WTC11 (cell line): ENCODE data around the gene PLEKHM3. TPM values are rescaled to one million over a fixed set of nuclear protein-coding genes. Genes with fewer than 3 reads are reported as not detected.

Source experiments
- ATAC-seq: fragments of 200-7000 bp; cut with Tn5 transposase; 2 replicates; pipeline ENCODE4 v1.10.0; 2021; ENCODE audit warnings: mild to moderate bottlenecking, moderate library complexity
- CTCF ChIA-PET: fragments of 300-600 bp; sonication (Branson Sonifier 250); formaldehyde crosslinking; loops from one replicate; lab custom pipeline; 2021; ENCODE audit warnings: antibody characterized with exemption; lab: Charles Lee
- POLR2A ChIA-PET: fragments of 350-600 bp; sonication (Branson Sonifier 250); formaldehyde crosslinking; loops from one replicate; lab custom pipeline; 2021; ENCODE audit warnings: antibody characterized with exemption; lab: Charles Lee
- DNase-seq: peaks from one replicate; pipeline ENCODE4 v3.0.0; 2021; ENCODE audit warnings: low spot score
- H3K27ac Mint-ChIP-seq: 2 replicates; pipeline ENCODE4 v1.8.0; 2021; ENCODE audit warnings: mixed read lengths
- H3K27me3 Mint-ChIP-seq: 2 replicates; pipeline ENCODE4 v1.8.0; 2021; ENCODE audit warnings: low read depth, mild to moderate bottlenecking, moderate library complexity, mixed read lengths
- H3K36me3 Mint-ChIP-seq: 2 replicates; pipeline ENCODE4 v1.8.0; 2021; ENCODE audit warnings: mixed read lengths
- H3K4me1 Mint-ChIP-seq: 2 replicates; pipeline ENCODE4 v1.8.0; 2022; ENCODE audit warnings: mixed read lengths
- H3K4me3 Mint-ChIP-seq: 2 replicates; pipeline ENCODE4 v1.8.0; 2021; ENCODE audit warnings: mild to moderate bottlenecking, moderate library complexity, mixed read lengths
- H3K9me3 Mint-ChIP-seq: 2 replicates; pipeline ENCODE4 v1.8.0; 2021; ENCODE audit warnings: mixed read lengths
- ELF4 ChIP-seq: sonication (generic); formaldehyde crosslinking; IDR thresholded peaks from 2 replicates; pipeline ENCODE4 v1.8.1; 2022; ENCODE audit warnings: low read depth, mild to moderate bottlenecking, moderate library complexity, missing genetic modification reagents
- ESRRA ChIP-seq: sonication (generic); formaldehyde crosslinking; IDR thresholded peaks from 2 replicates; pipeline ENCODE4 v1.8.1; 2022; ENCODE audit warnings: mild to moderate bottlenecking, missing genetic modification reagents, borderline replicate concordance
- ETV6 ChIP-seq: sonication (generic); formaldehyde crosslinking; IDR thresholded peaks from 2 replicates; pipeline ENCODE4 v1.8.1; 2022; ENCODE audit warnings: mild to moderate bottlenecking, missing genetic modification reagents
- GTF2I ChIP-seq: fragments of 250-450 bp; sonication (Bioruptor Pico); conservative IDR thresholded peaks from 2 replicates; pipeline ENCODE4 v1.4.0; 2021; ENCODE audit warnings: mild to moderate bottlenecking
- RELA ChIP-seq: sonication (generic); formaldehyde crosslinking; IDR thresholded peaks from 2 replicates; pipeline ENCODE4 v1.8.1; 2022; ENCODE audit warnings: missing genetic modification reagents, mild to moderate bottlenecking, borderline replicate concordance
- SMAD3 ChIP-seq: sonication (generic); formaldehyde crosslinking; IDR thresholded peaks from 2 replicates; pipeline ENCODE4 v1.8.0; 2022; ENCODE audit warnings: missing genetic modification reagents, mild to moderate bottlenecking, borderline replicate concordance
- SP1 ChIP-seq: sonication (generic); formaldehyde crosslinking; conservative IDR thresholded peaks from 2 replicates; pipeline ENCODE4 v1.8.1; 2022; ENCODE audit warnings: missing genetic modification reagents
- TEAD1 ChIP-seq: sonication (generic); formaldehyde crosslinking; IDR thresholded peaks from 2 replicates; pipeline ENCODE4 v1.8.0; 2022; ENCODE audit warnings: mild to moderate bottlenecking, missing genetic modification reagents
- ZBTB21 ChIP-seq: sonication (generic); formaldehyde crosslinking; IDR thresholded peaks from 2 replicates; pipeline ENCODE4 v1.8.1; 2023; ENCODE audit warnings: mild to moderate bottlenecking, missing genetic modification reagents, borderline replicate concordance
- ZNF219 ChIP-seq: sonication (generic); formaldehyde crosslinking; IDR thresholded peaks from 2 replicates; pipeline ENCODE4 v1.8.0; 2023; ENCODE audit warnings: missing genetic modification reagents, mild to moderate bottlenecking, borderline replicate concordance
- total RNA-seq: library from RNA; stranded (reverse); gene quantifications from 3 replicates; pipeline ENCODE4 v1.2.3, GENCODE V29; 2021
- TF ChIP-seq, protein P1 (sequence below): fragments of 200-600 bp; IDR thresholded peaks from 2 replicates; pipeline ENCODE4 v1.8.0; 2022; ENCODE audit warnings: antibody characterized with exemption
- TF ChIP-seq, protein P2 (sequence below): fragments of 250-450 bp; sonication (Bioruptor Pico); IDR thresholded peaks from 2 replicates; pipeline ENCODE4 v2.1.2; 2022; ENCODE audit warnings: mild to moderate bottlenecking, moderate library complexity
- TF ChIP-seq, protein P3 (sequence below): fragments of 250-450 bp; sonication (Bioruptor Pico); IDR thresholded peaks from 2 replicates; pipeline ENCODE4 v1.9.0; 2021; ENCODE audit warnings: mild to moderate bottlenecking

PLEKHM3 gene
- total RNA-seq, 1 experiment from 2014 or later, result 5.8 TPM

DNA sequence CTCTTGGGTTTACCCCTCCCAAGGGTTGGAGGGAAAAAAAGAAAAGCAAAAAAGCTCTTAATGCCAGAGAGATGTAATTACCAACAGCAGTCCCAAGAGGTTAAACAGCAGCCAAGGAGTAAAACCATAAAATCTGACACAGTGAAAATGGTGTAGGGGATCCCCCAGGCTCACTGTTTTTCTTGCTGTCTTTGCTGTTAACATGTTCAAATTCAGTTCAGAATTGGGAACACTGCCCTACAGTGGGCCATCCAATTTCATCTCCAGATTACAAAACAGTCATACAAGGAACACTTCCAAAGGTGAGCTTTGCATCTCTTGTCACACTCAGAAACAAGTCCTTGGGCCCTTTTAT lies 54.5 kb downstream of the PLEKHM3 start:
- TF ChIP-seq SMAD3 (CRISPR knock-in tag), result no peak
- no peak for TF ChIP-seq ETV6 (CRISPR knock-in tag)
- no peak for TF ChIP-seq ESRRA
- no peak for TF ChIP-seq ELF4 (CRISPR knock-in tag)
- TF ChIP-seq, protein P1, sequence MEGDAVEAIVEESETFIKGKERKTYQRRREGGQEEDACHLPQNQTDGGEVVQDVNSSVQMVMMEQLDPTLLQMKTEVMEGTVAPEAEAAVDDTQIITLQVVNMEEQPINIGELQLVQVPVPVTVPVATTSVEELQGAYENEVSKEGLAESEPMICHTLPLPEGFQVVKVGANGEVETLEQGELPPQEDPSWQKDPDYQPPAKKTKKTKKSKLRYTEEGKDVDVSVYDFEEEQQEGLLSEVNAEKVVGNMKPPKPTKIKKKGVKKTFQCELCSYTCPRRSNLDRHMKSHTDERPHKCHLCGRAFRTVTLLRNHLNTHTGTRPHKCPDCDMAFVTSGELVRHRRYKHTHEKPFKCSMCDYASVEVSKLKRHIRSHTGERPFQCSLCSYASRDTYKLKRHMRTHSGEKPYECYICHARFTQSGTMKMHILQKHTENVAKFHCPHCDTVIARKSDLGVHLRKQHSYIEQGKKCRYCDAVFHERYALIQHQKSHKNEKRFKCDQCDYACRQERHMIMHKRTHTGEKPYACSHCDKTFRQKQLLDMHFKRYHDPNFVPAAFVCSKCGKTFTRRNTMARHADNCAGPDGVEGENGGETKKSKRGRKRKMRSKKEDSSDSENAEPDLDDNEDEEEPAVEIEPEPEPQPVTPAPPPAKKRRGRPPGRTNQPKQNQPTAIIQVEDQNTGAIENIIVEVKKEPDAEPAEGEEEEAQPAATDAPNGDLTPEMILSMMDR, result no peak
- TF ChIP-seq, all 79 proteins: peak for 0
- Mint-ChIP-seq H3K9me3 (no peaks in the 10 kb centered on the region), H3K4me3 (peak overlapping the region; percentile 26; the same call in 1 of the 2 replicates), H3K27me3 (no peaks in the 10 kb centered on the region), H3K4me1 (peaks cover 62% of the 10 kb centered on the region), H3K36me3 (no peaks in the 10 kb centered on the region), H3K27ac (peak overlapping the region; percentile 68)
- ATAC-seq (no peak), DNase-seq (no peak)
- CTCF ChIA-PET, result interaction anchor here (0.7 to 4.6 kb wide), 9 partner anchors 60 to 225 kb away, joined by 3 to 34 read pairs (median 6); no protein-coding TSS in a partner anchor
- POLR2A ChIA-PET, result no interaction called here

DNA sequence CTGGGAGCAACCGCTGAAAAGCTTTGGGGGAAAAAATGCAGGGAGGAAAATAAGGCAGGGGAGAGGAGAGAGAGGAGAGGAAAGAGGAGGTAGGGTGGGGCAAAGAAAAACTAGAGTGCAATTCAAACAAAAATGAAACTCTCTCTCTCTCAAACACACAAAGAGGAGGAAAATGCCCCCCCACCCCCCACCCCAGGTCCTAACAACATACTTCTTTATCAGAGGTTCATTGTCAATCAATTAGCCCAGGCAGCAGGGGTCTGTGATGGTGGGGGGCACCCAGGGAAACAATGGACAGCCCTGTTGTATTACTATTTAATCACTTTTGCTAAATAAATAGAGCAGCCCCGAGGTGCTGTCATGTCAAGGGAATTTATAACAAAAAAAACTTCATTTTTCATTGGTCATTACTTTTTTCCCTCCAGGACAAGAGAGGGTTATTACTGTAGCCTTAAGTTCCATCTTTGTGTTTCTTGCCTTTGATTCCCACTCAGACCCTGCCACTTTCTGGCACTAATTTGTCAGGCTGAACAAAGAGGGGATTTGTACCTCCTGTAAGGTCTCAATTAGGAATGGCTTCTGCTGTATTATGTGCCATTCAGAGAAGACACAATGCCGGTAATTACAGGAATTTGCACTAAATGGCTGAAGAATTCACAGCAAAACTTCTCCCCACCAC lies 55.0 kb downstream of the PLEKHM3 start:
- Mint-ChIP-seq H3K4me1 (peaks cover 62% of the 10 kb centered on the region), H3K36me3 (no peaks in the 10 kb centered on the region), H3K27me3 (no peaks in the 10 kb centered on the region), H3K27ac (peak overlapping the region; percentile 68), H3K9me3 (no peaks in the 10 kb centered on the region), H3K4me3 (peak overlapping the region; percentile 27)
- POLR2A ChIA-PET, result interaction anchor here (0.7 to 1.2 kb wide), 2 partner anchors 200 to 204 kb away, joined by 3 to 5 read pairs; partner anchors contain the start of gene FZD5
- CTCF ChIA-PET, result interaction anchor here (0.7 to 4.6 kb wide), 8 partner anchors 70 to 345 kb away, joined by 3 to 34 read pairs (median 4); no protein-coding TSS in a partner anchor
- TF ChIP-seq GTF2I (no peak), SP1 (CRISPR knock-in tag) (no peak), ZNF219 (no peak), TEAD1 (CRISPR knock-in tag) (peak; percentile 63; the same call in 1 of the 2 replicates), RELA (CRISPR knock-in tag) (no peak)
- TF ChIP-seq, protein P2, sequence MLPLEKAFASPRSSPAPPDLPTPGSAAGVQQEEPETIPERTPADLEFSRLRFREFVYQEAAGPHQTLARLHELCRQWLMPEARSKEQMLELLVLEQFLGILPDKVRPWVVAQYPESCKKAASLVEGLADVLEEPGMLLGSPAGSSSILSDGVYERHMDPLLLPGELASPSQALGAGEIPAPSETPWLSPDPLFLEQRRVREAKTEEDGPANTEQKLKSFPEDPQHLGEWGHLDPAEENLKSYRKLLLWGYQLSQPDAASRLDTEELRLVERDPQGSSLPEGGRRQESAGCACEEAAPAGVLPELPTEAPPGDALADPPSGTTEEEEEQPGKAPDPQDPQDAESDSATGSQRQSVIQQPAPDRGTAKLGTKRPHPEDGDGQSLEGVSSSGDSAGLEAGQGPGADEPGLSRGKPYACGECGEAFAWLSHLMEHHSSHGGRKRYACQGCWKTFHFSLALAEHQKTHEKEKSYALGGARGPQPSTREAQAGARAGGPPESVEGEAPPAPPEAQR (CRISPR knock-in tag), result no peak
- TF ChIP-seq, protein P3, sequence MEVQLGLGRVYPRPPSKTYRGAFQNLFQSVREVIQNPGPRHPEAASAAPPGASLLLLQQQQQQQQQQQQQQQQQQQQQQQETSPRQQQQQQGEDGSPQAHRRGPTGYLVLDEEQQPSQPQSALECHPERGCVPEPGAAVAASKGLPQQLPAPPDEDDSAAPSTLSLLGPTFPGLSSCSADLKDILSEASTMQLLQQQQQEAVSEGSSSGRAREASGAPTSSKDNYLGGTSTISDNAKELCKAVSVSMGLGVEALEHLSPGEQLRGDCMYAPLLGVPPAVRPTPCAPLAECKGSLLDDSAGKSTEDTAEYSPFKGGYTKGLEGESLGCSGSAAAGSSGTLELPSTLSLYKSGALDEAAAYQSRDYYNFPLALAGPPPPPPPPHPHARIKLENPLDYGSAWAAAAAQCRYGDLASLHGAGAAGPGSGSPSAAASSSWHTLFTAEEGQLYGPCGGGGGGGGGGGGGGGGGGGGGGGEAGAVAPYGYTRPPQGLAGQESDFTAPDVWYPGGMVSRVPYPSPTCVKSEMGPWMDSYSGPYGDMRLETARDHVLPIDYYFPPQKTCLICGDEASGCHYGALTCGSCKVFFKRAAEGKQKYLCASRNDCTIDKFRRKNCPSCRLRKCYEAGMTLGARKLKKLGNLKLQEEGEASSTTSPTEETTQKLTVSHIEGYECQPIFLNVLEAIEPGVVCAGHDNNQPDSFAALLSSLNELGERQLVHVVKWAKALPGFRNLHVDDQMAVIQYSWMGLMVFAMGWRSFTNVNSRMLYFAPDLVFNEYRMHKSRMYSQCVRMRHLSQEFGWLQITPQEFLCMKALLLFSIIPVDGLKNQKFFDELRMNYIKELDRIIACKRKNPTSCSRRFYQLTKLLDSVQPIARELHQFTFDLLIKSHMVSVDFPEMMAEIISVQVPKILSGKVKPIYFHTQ (CRISPR knock-in tag), result no peak
- no peak for DNase-seq
- peak; percentile 74 for ATAC-seq

DNA sequence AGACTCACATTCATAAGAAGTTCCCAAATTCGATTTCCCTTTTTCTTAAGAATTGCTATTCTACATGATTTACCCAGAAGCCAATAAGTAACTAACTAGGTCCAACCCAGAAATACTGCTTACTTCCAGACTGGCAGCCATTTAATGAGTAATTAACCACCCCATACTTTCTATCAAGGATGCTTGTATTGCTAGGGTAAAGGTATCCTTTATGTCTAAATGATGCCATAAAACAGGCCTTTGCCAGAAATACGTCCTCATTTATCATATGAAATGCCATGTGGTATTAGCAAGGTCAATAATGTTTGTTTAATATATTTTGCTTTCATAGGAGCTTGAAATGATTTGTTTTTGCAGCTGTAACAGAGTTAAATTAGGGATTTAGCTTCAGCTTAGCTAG lies 56.1 kb downstream of the PLEKHM3 start:
- Mint-ChIP-seq H3K4me1 (peaks cover 66% of the 10 kb centered on the region), H3K9me3 (no peaks in the 10 kb centered on the region), H3K36me3 (no peaks in the 10 kb centered on the region), H3K4me3 (no peak overlapping the region), H3K27ac (peak overlapping the region; percentile 68; the same call in 1 of the 2 replicates), H3K27me3 (no peaks in the 10 kb centered on the region)
- TF ChIP-seq ZBTB21 (CRISPR knock-in tag), result no peak
- no peak for DNase-seq
- no peak for ATAC-seq
- CTCF ChIA-PET, result interaction anchor here (3.1 to 4.6 kb wide), 3 partner anchors 71 to 203 kb away, joined by 18 to 34 read pairs (median 22); no protein-coding TSS in a partner anchor
- POLR2A ChIA-PET, result interaction anchor here (1.2 kb wide), 1 partner anchor 199 kb away, joined by 5 read pairs; the partner anchor contains the start of gene FZD5
